Measurements from ENCODE around the gene CCR3.

- TF ChIP-seq CTCF (conservative IDR thresholded peaks at IDR 0.05; ENCODE audit: low read depth in 2 of 2) (no peak), POLR2AphosphoS5 (IDR thresholded peaks at IDR 0.05; ENCODE audit: low read depth) (no peak), REST (IDR thresholded peaks at IDR 0.05; ENCODE audit: unreplicated experiment) (no peak), EZH2phosphoT487 (IDR thresholded peaks at IDR 0.05; ENCODE audit: unreplicated experiment) (no peak), EZH2 (IDR thresholded peaks at IDR 0.05; ENCODE audit: low read depth, unreplicated experiment) (no peak), CREB1 (CRISPR knock-in tag; IDR thresholded peaks at IDR 0.05; ENCODE audit: low read depth) (no peak), NANOG (IDR thresholded peaks at IDR 0.05; ENCODE audit: borderline replicate concordance) (no peak), ZNF114 (CRISPR knock-in tag; IDR thresholded peaks at IDR 0.05) (no peak)
Observed at GRCh38 chr3:46270474-46270873, 28.2 kb downstream of the CCR3 start.
